H9 (cell line): ENCODE results near the gene TESK2. TPM values are rescaled to one million over a fixed set of nuclear protein-coding genes. Genes with fewer than 3 reads are reported as not detected.

Experiments
- DNase-seq: peaks from one replicate; pipeline ENCODE4 v3.0.0-alpha.2; 2017
- H2AFZ ChIP-seq: one replicate; pipeline ENCODE4 v1.6.1; 2013; ENCODE audit warnings: mild to moderate bottlenecking, low read length, control low read depth, moderate library complexity
- H2AK5ac ChIP-seq: 2 replicates; pipeline ENCODE4 v1.6.1; 2013; ENCODE audit warnings: low read length, control low read depth, mixed read lengths; ENCODE audit not compliant: insufficient read length
- H2BK120ac ChIP-seq: one replicate; pipeline ENCODE4 v1.6.1; 2013; ENCODE audit warnings: low read depth, mild to moderate bottlenecking, low read length, control low read depth, inconsistent platforms; ENCODE audit not compliant: poor library complexity, severe bottlenecking
- H2BK12ac ChIP-seq: 2 replicates; pipeline ENCODE4 v1.6.1; 2013; ENCODE audit warnings: low read length, control low read depth, mixed read lengths, low read depth; ENCODE audit not compliant: insufficient read length
- H2BK15ac ChIP-seq: 2 replicates; pipeline ENCODE4 v1.6.1; 2013; ENCODE audit warnings: low read depth, low read length, control low read depth
- H2BK20ac ChIP-seq: one replicate; pipeline ENCODE4 v1.6.1; 2013; ENCODE audit warnings: low read depth, mild to moderate bottlenecking, low read length, control low read depth, inconsistent platforms; ENCODE audit not compliant: poor library complexity, severe bottlenecking
- H2BK5ac ChIP-seq: 2 replicates; pipeline ENCODE4 v1.6.1; 2013; ENCODE audit warnings: low read length, control low read depth, mixed read lengths; ENCODE audit not compliant: insufficient read length
- H3K14ac ChIP-seq: 2 replicates; pipeline ENCODE4 v1.6.1; 2013; ENCODE audit warnings: low read length, control low read depth; ENCODE audit not compliant: insufficient read depth
- H3K18ac ChIP-seq: 2 replicates; pipeline ENCODE4 v1.6.1; 2013; ENCODE audit warnings: low read depth, mild to moderate bottlenecking, mixed read lengths, low read length, control low read depth; ENCODE audit not compliant: insufficient read length
- H3K23ac ChIP-seq: 2 replicates; pipeline ENCODE4 v1.6.1; 2013; ENCODE audit warnings: low read length, control low read depth, mixed read lengths, low read depth; ENCODE audit not compliant: insufficient read length
- H3K23me2 ChIP-seq: 2 replicates; pipeline ENCODE4 v1.6.1; 2013; ENCODE audit warnings: low read depth, mild to moderate bottlenecking, mixed read lengths, low read length, control low read depth; ENCODE audit not compliant: insufficient read length, poor library complexity, severe bottlenecking
- H3K27ac ChIP-seq: 2 replicates; pipeline ENCODE4 v1.5.1; 2013; ENCODE audit warnings: low read length, control low read depth, mixed read lengths, low read depth; ENCODE audit not compliant: insufficient read length
- H3K27me3 ChIP-seq: 2 replicates; pipeline ENCODE4 v1.6.1; 2013; ENCODE audit warnings: low read length, control low read depth, inconsistent platforms; ENCODE audit not compliant: insufficient read depth
- H3K4ac ChIP-seq: 2 replicates; pipeline ENCODE4 v1.6.1; 2013; ENCODE audit warnings: low read depth, mild to moderate bottlenecking, control low read depth, inconsistent platforms, low read length, moderate library complexity
- H3K4me1 ChIP-seq: 2 replicates; pipeline ENCODE4 v1.6.1; 2013; ENCODE audit warnings: low read length, control low read depth, inconsistent platforms; ENCODE audit not compliant: insufficient read depth
- H3K4me2 ChIP-seq: 2 replicates; pipeline ENCODE4 v1.6.1; 2013; ENCODE audit warnings: low read length, control low read depth, mixed read lengths; ENCODE audit not compliant: insufficient read length, insufficient read depth
- H3K56ac ChIP-seq: 2 replicates; pipeline ENCODE4 v1.6.1; 2013; ENCODE audit warnings: low read depth, mild to moderate bottlenecking, mixed read lengths, low read length, control low read depth; ENCODE audit not compliant: insufficient read length
- H3K79me1 ChIP-seq: 2 replicates; pipeline ENCODE4 v1.6.1; 2013; ENCODE audit warnings: low read depth, mild to moderate bottlenecking, moderate library complexity, low read length, control low read depth, inconsistent platforms; ENCODE audit not compliant: insufficient read depth, poor library complexity, severe bottlenecking
- H3K79me2 ChIP-seq: 2 replicates; pipeline ENCODE4 v1.6.1; 2013; ENCODE audit warnings: low read length, control low read depth, inconsistent platforms; ENCODE audit not compliant: insufficient read depth
- H3K9ac ChIP-seq: 2 replicates; pipeline ENCODE4 v1.6.1; 2013; ENCODE audit warnings: low read length, control low read depth, mixed read lengths; ENCODE audit not compliant: insufficient read length; ENCODE audit errors: extremely low read depth
- H3K9me3 ChIP-seq: one replicate; pipeline ENCODE4 v1.6.1; 2013; ENCODE audit warnings: low read depth, low read length, inconsistent platforms; ENCODE audit not compliant: control insufficient read depth
- H3T11ph ChIP-seq: one replicate; pipeline ENCODE4 v1.6.1; 2013; ENCODE audit warnings: mild to moderate bottlenecking, low read length, control low read depth, inconsistent platforms
- H4K20me1 ChIP-seq: one replicate; pipeline ENCODE4 v1.6.1; 2013; ENCODE audit not compliant: control insufficient read depth, insufficient read length, insufficient read depth
- H4K5ac ChIP-seq: 2 replicates; pipeline ENCODE4 v1.6.1; 2013; ENCODE audit warnings: low read depth, mild to moderate bottlenecking, mixed read lengths, low read length, control low read depth; ENCODE audit not compliant: insufficient read length
- H4K8ac ChIP-seq: replicated peaks from 2 replicates; pipeline ENCODE4 v1.6.1; 2013; ENCODE audit warnings: low read length, control low read depth, mixed read lengths, low read depth; ENCODE audit not compliant: insufficient read length
- H4K91ac ChIP-seq: 2 replicates; pipeline ENCODE4 v1.6.1; 2013; ENCODE audit warnings: low read depth, mild to moderate bottlenecking, moderate library complexity, mixed read lengths, low read length, control low read depth; ENCODE audit not compliant: insufficient read length
- H3K27ac Mint-ChIP-seq, 3 experiments: 2 replicates in 2 of 3; 3 replicates in 1 of 3; pipeline ENCODE4 v1.8.0; 2020 to 2021; ENCODE audit warnings: mixed read lengths in 3 of 3, mild to moderate bottlenecking in 1 of 3, moderate library complexity in 1 of 3
- H3K27me3 Mint-ChIP-seq: 2 replicates; pipeline ENCODE4 v1.8.0; 2021; ENCODE audit warnings: low read depth, mild to moderate bottlenecking, moderate library complexity, mixed read lengths
- H3K36me3 Mint-ChIP-seq, 3 experiments: 2 replicates in 2 of 3; 3 replicates in 1 of 3; pipeline ENCODE4 v1.8.0; 2020 to 2021; ENCODE audit warnings: low read depth in 3 of 3, mixed read lengths in 3 of 3; ENCODE audit not compliant: insufficient read depth in 1 of 3
- H3K4me1 Mint-ChIP-seq, 2 experiments: 2 replicates each; pipeline ENCODE4 v1.8.0; 2020; ENCODE audit warnings: mixed read lengths in 2 of 2
- H3K4me3 Mint-ChIP-seq, 2 experiments: 2 replicates in 1 of 2; 3 replicates in 1 of 2; pipeline ENCODE4 v1.8.0; 2020 to 2021; ENCODE audit warnings: mild to moderate bottlenecking in 2 of 2, mixed read lengths in 2 of 2, moderate library complexity in 1 of 2
- H3K9me3 Mint-ChIP-seq, 2 experiments: 2 replicates in 1 of 2; 3 replicates in 1 of 2; pipeline ENCODE4 v1.8.0; 2020; ENCODE audit warnings: mild to moderate bottlenecking in 2 of 2, mixed read lengths in 2 of 2, moderate library complexity in 1 of 2
- WGBS: extraction: QIAGEN DNeasy Blood & Tissue Kit; methylation state at CpG from one replicate; pipeline ENCODE4 v1.1.7; 2013; ENCODE audit warnings: missing lambda C conversion rate, low lambda C conversion rate, mixed read lengths; ENCODE audit not compliant: insufficient read length; ENCODE audit errors: extremely low coverage; 5-methylcytosine and 5-hydroxymethylcytosine counted together
- total RNA-seq: library from RNA; stranded (reverse); gene quantifications from 2 replicates; pipeline ENCODE4 v1.2.1, GENCODE V29; 2021
- TF ChIP-seq, protein P1 (sequence below): fragments of 200-600 bp; sonication (generic); conservative IDR thresholded peaks from 3 replicates; pipeline ENCODE4 v1.8.0; 2021; ENCODE audit warnings: antibody characterized with exemption, mild to moderate bottlenecking

Gene TESK2
- total RNA-seq, 1 experiment from 2014 or later: 7.2 TPM

DNA sequence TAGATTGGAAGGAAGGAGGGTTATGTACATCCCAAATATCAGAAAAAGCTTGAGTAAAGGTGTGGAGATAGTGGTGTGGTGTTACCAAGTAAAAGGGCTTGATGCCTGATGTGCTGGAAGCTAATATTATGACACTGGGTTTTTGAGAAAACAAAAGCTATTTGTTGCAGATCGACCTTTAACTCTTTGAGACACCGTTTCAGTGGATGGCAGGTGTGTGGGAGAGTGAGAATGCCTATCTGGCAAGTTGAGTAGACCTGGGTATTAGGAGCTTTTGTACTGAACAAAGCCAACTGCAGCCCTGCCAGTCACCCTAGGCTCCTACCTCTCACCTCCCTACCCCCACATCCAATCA lies 10.5 kb upstream of the TESK2 start:
- no peak for DNase-seq
- Mint-ChIP-seq H3K4me1 (peaks cover 20 to 28% of the 10 kb centered on the region in 2 experiments), H3K27me3 (no peaks in the 10 kb centered on the region), H3K9me3 (peaks cover 7 to 9% of the 10 kb centered on the region in 2 experiments; a peak in 4 of 5 replicates), H3K4me3 (peak overlapping the region; percentile 92 to 96), H3K36me3 (peaks cover 2 to 9% (median 7%) of the 10 kb centered on the region in 3 experiments; a peak in 6 of 7 replicates), H3K27ac (peak overlapping the region in 1 of 3 experiments; percentile 70; a peak in 1 of 7 replicates)
- no peak overlapping the region for H2AK5ac ChIP-seq
- H2BK15ac ChIP-seq: no peak overlapping the region
- H4K8ac ChIP-seq: no peak overlapping the region
- no peak overlapping the region for H2AFZ ChIP-seq
- no peak overlapping the region for H3K18ac ChIP-seq
- H2BK5ac ChIP-seq: no peak overlapping the region
- H3T11ph ChIP-seq: no peak overlapping the region
- H3K79me2 ChIP-seq: no peaks in the 10 kb centered on the region
- no peak overlapping the region for H4K91ac ChIP-seq
- H3K56ac ChIP-seq: no peak overlapping the region
- H4K20me1 ChIP-seq: no peaks in the 10 kb centered on the region
- no peak overlapping the region for H4K5ac ChIP-seq
- no peaks in the 10 kb centered on the region for H3K27me3 ChIP-seq
- H3K23me2 ChIP-seq: peaks cover 6% of the 10 kb centered on the region
- WGBS: no CpG with 5 or more reads among the region's 2 CpGs
- H3K27ac ChIP-seq: no peak overlapping the region
- no peak overlapping the region for H2BK120ac ChIP-seq
- no peak overlapping the region for H3K4ac ChIP-seq
- H3K4me1 ChIP-seq: peaks cover 8% of the 10 kb centered on the region
- H2BK20ac ChIP-seq: no peak overlapping the region
- no peak overlapping the region for H3K9ac ChIP-seq
- no peak overlapping the region for H3K23ac ChIP-seq
- H3K14ac ChIP-seq: no peak overlapping the region
- TF ChIP-seq, protein P1, sequence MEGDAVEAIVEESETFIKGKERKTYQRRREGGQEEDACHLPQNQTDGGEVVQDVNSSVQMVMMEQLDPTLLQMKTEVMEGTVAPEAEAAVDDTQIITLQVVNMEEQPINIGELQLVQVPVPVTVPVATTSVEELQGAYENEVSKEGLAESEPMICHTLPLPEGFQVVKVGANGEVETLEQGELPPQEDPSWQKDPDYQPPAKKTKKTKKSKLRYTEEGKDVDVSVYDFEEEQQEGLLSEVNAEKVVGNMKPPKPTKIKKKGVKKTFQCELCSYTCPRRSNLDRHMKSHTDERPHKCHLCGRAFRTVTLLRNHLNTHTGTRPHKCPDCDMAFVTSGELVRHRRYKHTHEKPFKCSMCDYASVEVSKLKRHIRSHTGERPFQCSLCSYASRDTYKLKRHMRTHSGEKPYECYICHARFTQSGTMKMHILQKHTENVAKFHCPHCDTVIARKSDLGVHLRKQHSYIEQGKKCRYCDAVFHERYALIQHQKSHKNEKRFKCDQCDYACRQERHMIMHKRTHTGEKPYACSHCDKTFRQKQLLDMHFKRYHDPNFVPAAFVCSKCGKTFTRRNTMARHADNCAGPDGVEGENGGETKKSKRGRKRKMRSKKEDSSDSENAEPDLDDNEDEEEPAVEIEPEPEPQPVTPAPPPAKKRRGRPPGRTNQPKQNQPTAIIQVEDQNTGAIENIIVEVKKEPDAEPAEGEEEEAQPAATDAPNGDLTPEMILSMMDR: no peak
- H3K4me2 ChIP-seq: peak overlapping the region; percentile 66
- H2BK12ac ChIP-seq: no peak overlapping the region
- no peaks in the 10 kb centered on the region for H3K9me3 ChIP-seq
- no peaks in the 10 kb centered on the region for H3K79me1 ChIP-seq
